ENCODE results near the gene FGFBP1. TPM values are rescaled to one million over a fixed set of nuclear protein-coding genes. Genes with fewer than 3 reads are reported as not detected.
A peak's percentile ranks its signal among the peaks of the same experiment; 100 is the strongest.

FGFBP1 gene
- total RNA-seq, 6 donors from 2014 or later, result 3.1 to 14.4 (median 4.9) TPM; not detected in 2

DNA sequence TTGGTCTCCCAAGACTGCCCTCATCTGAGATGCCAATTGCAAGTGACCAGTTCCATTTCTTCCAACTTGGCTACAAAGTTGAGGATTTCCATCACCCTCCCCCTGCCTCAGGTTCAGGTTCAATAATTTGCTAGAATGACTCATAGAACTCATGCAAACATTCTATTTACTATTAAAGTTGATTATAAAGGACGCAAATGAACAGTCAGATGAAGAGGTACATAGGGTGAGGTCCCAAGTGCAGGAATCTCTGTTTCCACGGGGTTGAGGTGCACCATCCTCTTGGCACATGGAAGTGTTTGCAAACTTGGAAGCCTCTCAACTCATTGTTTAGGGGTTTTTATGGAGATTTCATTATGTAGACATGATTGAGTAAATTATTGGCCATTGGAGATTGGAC is 41.0 kb downstream of the FGFBP1 start:
- WGBS, 2 donors, result 68 to 91% methylated on average over 2 of the region's 2 CpGs
- DNase-seq, result no peak

DNA sequence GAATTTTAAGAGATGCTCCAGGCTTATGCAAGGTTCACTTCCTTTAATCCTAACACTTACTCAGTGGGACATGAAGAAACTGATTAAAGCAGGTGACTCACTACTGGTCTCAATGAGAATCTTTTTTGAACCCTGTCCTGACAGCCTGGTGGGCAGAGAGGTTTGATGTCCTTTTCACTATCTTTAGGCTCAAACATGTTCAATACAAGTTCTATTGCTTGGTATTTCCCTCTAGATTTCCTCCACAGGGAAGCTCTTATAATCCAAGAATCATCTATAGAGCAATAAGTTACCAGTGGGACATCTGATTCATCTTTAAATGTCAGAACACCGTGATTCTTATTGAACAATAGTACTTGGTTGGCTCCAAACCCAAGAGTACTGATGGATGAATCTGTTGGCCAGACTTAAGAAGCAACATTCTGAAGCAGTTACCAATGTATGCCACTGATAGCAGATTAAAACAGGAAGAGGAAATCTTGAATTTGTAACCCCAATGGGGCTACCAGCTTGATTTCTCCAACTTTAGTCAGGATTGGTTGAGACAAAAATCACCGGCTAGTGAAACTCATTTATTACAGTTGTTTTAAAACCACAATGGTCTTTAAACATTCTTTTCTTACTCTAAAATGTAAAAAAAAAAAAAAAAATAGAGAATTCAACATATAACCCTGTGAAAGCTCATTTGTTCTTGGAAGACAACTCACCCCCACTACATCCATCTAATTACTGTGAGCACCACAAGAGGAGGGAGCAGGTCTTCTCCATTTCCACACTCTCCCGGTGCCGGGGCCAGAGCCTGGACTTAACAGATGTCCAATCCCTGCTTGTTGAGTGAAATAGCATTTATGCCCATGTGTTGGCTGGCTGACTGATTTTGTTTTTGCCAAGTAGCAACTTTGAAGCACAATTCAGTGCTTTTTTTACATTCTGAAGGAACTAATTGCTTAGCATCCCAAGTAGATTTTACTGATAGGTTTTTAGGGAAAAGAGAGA is 43.3 kb downstream of the FGFBP1 start:
- H3K4me1 ChIP-seq, result no peaks in the 10 kb centered on the region

More for the DNA sequence above, 41.0 kb downstream of the FGFBP1 start:
- no peak overlapping the region for H3K4me3 ChIP-seq
- no peak overlapping the region for H3K27ac ChIP-seq
- H3K9me3 ChIP-seq, result no peaks in the 10 kb centered on the region
- no peaks in the 10 kb centered on the region for H3K4me1 ChIP-seq
- H3K36me3 ChIP-seq, result no peaks in the 10 kb centered on the region
- no peak for ATAC-seq (ENCODE audit: low FRiP score in 2 of 2)
- no peaks in the 10 kb centered on the region for H3K27me3 ChIP-seq
- TF ChIP-seq EP300 (IDR thresholded peaks at IDR 0.05) (no peak), POLR2A (IDR thresholded peaks at IDR 0.05) (no peak), POLR2AphosphoS5 (IDR thresholded peaks at IDR 0.05) (no peak)
- TF ChIP-seq, protein P1, sequence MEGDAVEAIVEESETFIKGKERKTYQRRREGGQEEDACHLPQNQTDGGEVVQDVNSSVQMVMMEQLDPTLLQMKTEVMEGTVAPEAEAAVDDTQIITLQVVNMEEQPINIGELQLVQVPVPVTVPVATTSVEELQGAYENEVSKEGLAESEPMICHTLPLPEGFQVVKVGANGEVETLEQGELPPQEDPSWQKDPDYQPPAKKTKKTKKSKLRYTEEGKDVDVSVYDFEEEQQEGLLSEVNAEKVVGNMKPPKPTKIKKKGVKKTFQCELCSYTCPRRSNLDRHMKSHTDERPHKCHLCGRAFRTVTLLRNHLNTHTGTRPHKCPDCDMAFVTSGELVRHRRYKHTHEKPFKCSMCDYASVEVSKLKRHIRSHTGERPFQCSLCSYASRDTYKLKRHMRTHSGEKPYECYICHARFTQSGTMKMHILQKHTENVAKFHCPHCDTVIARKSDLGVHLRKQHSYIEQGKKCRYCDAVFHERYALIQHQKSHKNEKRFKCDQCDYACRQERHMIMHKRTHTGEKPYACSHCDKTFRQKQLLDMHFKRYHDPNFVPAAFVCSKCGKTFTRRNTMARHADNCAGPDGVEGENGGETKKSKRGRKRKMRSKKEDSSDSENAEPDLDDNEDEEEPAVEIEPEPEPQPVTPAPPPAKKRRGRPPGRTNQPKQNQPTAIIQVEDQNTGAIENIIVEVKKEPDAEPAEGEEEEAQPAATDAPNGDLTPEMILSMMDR (IDR thresholded peaks at IDR 0.05), result no peak

DNA sequence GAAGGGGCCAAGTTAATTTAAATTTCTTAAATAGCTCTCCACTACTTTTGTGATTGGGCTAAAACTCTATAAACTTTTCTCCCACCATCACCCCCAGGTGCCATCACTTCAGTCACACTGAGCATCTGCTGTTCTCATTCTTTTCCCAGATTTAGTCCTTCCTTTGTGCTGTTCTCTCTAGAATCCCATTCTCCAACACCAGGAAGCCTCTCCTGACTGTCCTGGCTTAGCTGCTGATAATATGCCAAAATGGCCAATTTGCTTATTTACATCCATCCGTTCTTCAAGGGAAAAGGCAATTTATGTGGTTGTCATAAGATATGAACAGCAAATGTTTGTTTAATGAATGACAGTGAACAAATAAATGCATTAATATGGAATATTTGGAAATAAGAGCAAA is 44.1 kb downstream of the FGFBP1 start:
- 58 to 65% methylated on average over 1 of the region's 1 CpG for WGBS, 2 donors

More for the DNA sequence above, 43.3 kb downstream of the FGFBP1 start:
- TF ChIP-seq POLR2A (IDR thresholded peaks at IDR 0.05), result no peak
- no peak for TF ChIP-seq EP300 (IDR thresholded peaks at IDR 0.05)
- TF ChIP-seq, protein P1 (IDR thresholded peaks at IDR 0.05), result no peak
- no peak for TF ChIP-seq POLR2AphosphoS5 (IDR thresholded peaks at IDR 0.05)
- H3K9me3 ChIP-seq, result no peaks in the 10 kb centered on the region
- no peak for ATAC-seq (ENCODE audit: low FRiP score in 2 of 2)
- H3K4me3 ChIP-seq, result no peak overlapping the region
- H3K36me3 ChIP-seq, result no peaks in the 10 kb centered on the region
- 81 to 87% methylated on average over 4 of the region's 4 CpGs for WGBS, 2 donors
- H3K27me3 ChIP-seq, result no peaks in the 10 kb centered on the region
- no peak overlapping the region for H3K27ac ChIP-seq
- DNase-seq, result no peak

DNA sequence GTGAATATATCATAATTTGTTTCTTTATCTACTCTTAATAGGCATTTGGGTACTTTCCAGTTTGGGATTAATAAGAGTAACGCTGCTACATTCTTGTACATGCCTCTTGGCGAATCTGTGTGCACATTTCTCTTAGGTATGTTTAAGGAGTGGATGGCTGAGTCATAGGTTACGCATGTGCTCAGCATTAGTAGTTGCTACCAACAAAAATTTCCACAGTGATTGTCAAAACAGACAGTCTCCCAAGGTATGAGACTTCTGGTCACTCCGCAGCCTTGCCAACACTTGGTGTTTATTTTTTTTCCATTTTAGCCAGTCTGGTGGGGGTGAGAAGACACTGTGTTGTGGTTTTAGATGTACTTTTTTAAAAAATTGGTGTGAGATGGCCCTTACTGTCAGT is 44.6 kb downstream of the FGFBP1 start:
- WGBS, 2 donors, result 70 to 80% methylated on average over 4 of the region's 4 CpGs

More for the DNA sequence above, 44.1 kb downstream of the FGFBP1 start:
- Histone ChIP-seq H3K4me3 (no peak overlapping the region), H3K27ac (no peak overlapping the region), H3K9me3 (no peaks in the 10 kb centered on the region), H3K36me3 (no peaks in the 10 kb centered on the region), H3K4me1 (no peaks in the 10 kb centered on the region), H3K27me3 (no peaks in the 10 kb centered on the region)
- DNase-seq, result no peak
- no peak for ATAC-seq (ENCODE audit: low FRiP score in 2 of 2)
- TF ChIP-seq, protein P1 (IDR thresholded peaks at IDR 0.05), result no peak
- TF ChIP-seq POLR2AphosphoS5 (IDR thresholded peaks at IDR 0.05) (no peak), POLR2A (IDR thresholded peaks at IDR 0.05) (no peak), EP300 (IDR thresholded peaks at IDR 0.05) (no peak)

DNA sequence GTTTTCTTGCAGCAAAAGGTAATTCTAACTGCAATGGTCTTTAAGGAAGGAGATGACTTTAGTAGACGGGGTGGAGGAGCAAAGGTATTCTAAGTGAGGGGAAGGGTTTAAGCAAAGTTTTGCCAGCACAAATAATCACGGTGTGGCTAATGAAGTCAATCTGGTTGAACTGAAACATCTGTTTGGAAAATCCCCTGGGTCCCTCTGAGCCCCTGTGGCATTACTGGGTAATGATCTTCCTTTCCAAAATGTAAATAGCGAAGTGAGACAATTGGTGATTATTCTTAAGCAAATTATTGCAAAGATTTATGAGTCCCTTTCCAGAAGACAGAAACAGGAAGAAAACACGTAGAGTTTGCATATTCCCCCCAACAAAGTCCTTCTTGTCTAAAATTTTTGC is 47.2 kb downstream of the FGFBP1 start:
- WGBS, 2 donors, result 44 to 46% methylated on average over 4 of the region's 4 CpGs
- TF ChIP-seq POLR2AphosphoS5 (IDR thresholded peaks at IDR 0.05), result no peak
- TF ChIP-seq POLR2A (IDR thresholded peaks at IDR 0.05), result no peak
- no peak for TF ChIP-seq EP300 (IDR thresholded peaks at IDR 0.05)
- TF ChIP-seq, protein P1 (IDR thresholded peaks at IDR 0.05), result no peak
- H3K36me3 ChIP-seq, result no peaks in the 10 kb centered on the region
- ATAC-seq (ENCODE audit: low FRiP score in 2 of 2) (no peak), DNase-seq (no peak)
- no peaks in the 10 kb centered on the region for H3K4me1 ChIP-seq
- H3K9me3 ChIP-seq, result no peaks in the 10 kb centered on the region
- no peak overlapping the region for H3K27ac ChIP-seq
- H3K27me3 ChIP-seq, result no peaks in the 10 kb centered on the region
- no peak overlapping the region for H3K4me3 ChIP-seq

More for the DNA sequence above, 44.6 kb downstream of the FGFBP1 start:
- no peak overlapping the region for H3K27ac ChIP-seq
- H3K4me1 ChIP-seq, result no peaks in the 10 kb centered on the region
- no peaks in the 10 kb centered on the region for H3K9me3 ChIP-seq
- ATAC-seq (ENCODE audit: low FRiP score in 2 of 2) (peak; percentile 78 to 92), DNase-seq (peak in 1 of 2 donors; percentile 28)
- no peak overlapping the region for H3K4me3 ChIP-seq
- H3K27me3 ChIP-seq, result no peaks in the 10 kb centered on the region
- TF ChIP-seq POLR2AphosphoS5 (IDR thresholded peaks at IDR 0.05), result peak in 1 of 2 donors; percentile 29
- peak in 1 of 4 donors; percentile 14 for TF ChIP-seq EP300 (IDR thresholded peaks at IDR 0.05)
- no peak for TF ChIP-seq POLR2A (IDR thresholded peaks at IDR 0.05)
- no peaks in the 10 kb centered on the region for H3K36me3 ChIP-seq

Data from upper lobe of left lung (tissue), 6 donors.